HG02588 (cell line): ENCODE results near the gene FRMD5.

Experiments used
- ATAC-seq: cut with Tn5 transposase; IDR thresholded peaks from one replicate; pipeline ENCODE4 v1.9.1; 2021; ENCODE audit warnings: mild to moderate bottlenecking, moderate library complexity; ENCODE audit not compliant: unreplicated experiment

FRMD5 gene

GRCh38 chr15:44163370-44163769 is 31.7 kb downstream of the FRMD5 start:
- ATAC-seq, result no peak

- ATAC-seq, result no peak
These were observed 34.3 kb downstream of the FRMD5 start for GRCh38 chr15:44160796-44161195.

GRCh38 chr15:44159492-44159891 is 35.6 kb downstream of the FRMD5 start:
- ATAC-seq, result no peak

- no peak for ATAC-seq
These were observed 37.0 kb downstream of the FRMD5 start for GRCh38 chr15:44158111-44158510.

GRCh38 chr15:44157679-44158078 is 37.4 kb downstream of the FRMD5 start:
- ATAC-seq, result no peak

GRCh38 chr15:44153352-44153751 is 41.7 kb downstream of the FRMD5 start:
- ATAC-seq, result no peak

- ATAC-seq, result no peak
These were observed 45.8 kb downstream of the FRMD5 start for GRCh38 chr15:44149224-44149623.

- no peak for ATAC-seq
These were observed 46.5 kb downstream of the FRMD5 start for GRCh38 chr15:44148580-44148979.

GRCh38 chr15:44147636-44148035 is 47.4 kb downstream of the FRMD5 start:
- ATAC-seq, result no peak

GRCh38 chr15:44145495-44145894 is 49.6 kb downstream of the FRMD5 start:
- no peak for ATAC-seq

GRCh38 chr15:44144992-44145391 is 50.1 kb downstream of the FRMD5 start:
- ATAC-seq, result no peak

- ATAC-seq, result no peak
These were observed 50.9 kb downstream of the FRMD5 start for GRCh38 chr15:44144184-44144583.

GRCh38 chr15:44137750-44138149 is 57.3 kb downstream of the FRMD5 start:
- no peak for ATAC-seq

- ATAC-seq, result no peak
These were observed 58.0 kb downstream of the FRMD5 start for GRCh38 chr15:44136991-44137477.

GRCh38 chr15:44132057-44132456 is 63.0 kb downstream of the FRMD5 start:
- no peak for ATAC-seq

GRCh38 chr15:44130778-44131177 is 64.3 kb downstream of the FRMD5 start:
- no peak for ATAC-seq

GRCh38 chr15:44129911-44130310 is 65.2 kb downstream of the FRMD5 start:
- no peak for ATAC-seq

- no peak for ATAC-seq
These were observed 66.6 kb downstream of the FRMD5 start for GRCh38 chr15:44128443-44128842.

GRCh38 chr15:44125879-44126278 is 69.2 kb downstream of the FRMD5 start:
- ATAC-seq, result no peak

GRCh38 chr15:44102675-44103254 is 92.3 kb downstream of the FRMD5 start:
- no peak for ATAC-seq

- no peak for ATAC-seq
These were observed 93.1 kb downstream of the FRMD5 start for GRCh38 chr15:44101944-44102343.

GRCh38 chr15:44101286-44101685 is 93.8 kb downstream of the FRMD5 start:
- ATAC-seq, result no peak

- no peak for ATAC-seq
These were observed 95.4 kb downstream of the FRMD5 start for GRCh38 chr15:44099671-44100070.
